HEK293 (cell line): ENCODE measurements around the gene VIT.

Experiments used
- CTCF ChIA-PET: fragments of 350-600 bp; formaldehyde crosslinking; extraction: SDS; loops from one replicate; lab custom pipeline; 2021; ENCODE audit warnings: antibody characterized with exemption; lab: Yijun Ruan, JAX
- POLR2A ChIA-PET: fragments of 300-600 bp; formaldehyde crosslinking; extraction: SDS; loops from one replicate; lab custom pipeline; 2020; ENCODE audit warnings: antibody characterized with exemption, inconsistent platforms; lab: Yijun Ruan, JAX
- H3K27ac ChIP-seq: fragments of 200-500 bp; sonication (Bioruptor generic); 2 replicates; pipeline ENCODE4 v1.5.1; 2014; ENCODE audit warnings: low read depth, low read length, control low read depth, inconsistent platforms; ENCODE audit errors: extremely low read depth
- H3K36me3 ChIP-seq, 2 experiments: fragments of 200-500 bp in 1 of 2; sonication (Bioruptor generic) in 1 of 2; 1 replicate in 1 of 2; 2 replicates in 1 of 2; pipeline ENCODE4 v1.5.1; 2014 to 2017; ENCODE audit warnings: inconsistent platforms in 2 of 2, low read length in 2 of 2; ENCODE audit not compliant: control insufficient read depth in 2 of 2, insufficient read depth in 1 of 2
- H3K4me1 ChIP-seq: fragments of 200-500 bp; sonication (Bioruptor generic); 2 replicates; pipeline ENCODE4 v1.5.1; 2014; ENCODE audit warnings: mild to moderate bottlenecking, low read length, inconsistent platforms; ENCODE audit not compliant: control insufficient read depth, insufficient read depth
- H3K4me3 ChIP-seq: 2 replicates; pipeline ENCODE4 v1.5.1; 2011; ENCODE audit warnings: low read depth, mild to moderate bottlenecking, control low read depth, low read length, moderate library complexity
- H3K9me3 ChIP-seq: fragments of 200-500 bp; sonication (Bioruptor generic); 2 replicates; pipeline ENCODE4 v1.5.1; 2014; ENCODE audit warnings: low read depth, low read length, inconsistent platforms; ENCODE audit not compliant: control insufficient read depth, insufficient read depth
- GLI4 ChIP-seq: fragments of 450-650 bp; formaldehyde crosslinking; IDR thresholded peaks from 2 replicates; pipeline ENCODE4 v1.5.1; 2016; ENCODE audit warnings: missing biosample characterization, missing genetic modification characterization
- KLF1 ChIP-seq: fragments of 450-650 bp; formaldehyde crosslinking; IDR thresholded peaks from 2 replicates; pipeline ENCODE4 v1.5.1; 2016; ENCODE audit warnings: missing biosample characterization, missing genetic modification characterization
- KLF10 ChIP-seq: fragments of 450-650 bp; IDR thresholded peaks from 2 replicates; pipeline ENCODE4 v1.5.1; 2018; ENCODE audit warnings: missing biosample characterization, mild to moderate bottlenecking, missing genetic modification characterization
- PRDM1 ChIP-seq: fragments of 450-650 bp; formaldehyde crosslinking; IDR thresholded peaks from 2 replicates; pipeline ENCODE4; 2016; ENCODE audit warnings: missing biosample characterization, missing genetic modification characterization
- SALL2 ChIP-seq: fragments of 450-650 bp; formaldehyde crosslinking; IDR thresholded peaks from 2 replicates; pipeline ENCODE4 v1.5.0; 2017; ENCODE audit warnings: missing biosample characterization, mild to moderate bottlenecking, missing genetic modification characterization, borderline replicate concordance
- ZFP41 ChIP-seq: fragments of 450-650 bp; formaldehyde crosslinking; IDR thresholded peaks from 2 replicates; pipeline ENCODE4 v1.5.1; 2016; ENCODE audit warnings: missing biosample characterization, missing genetic modification characterization, borderline replicate concordance
- ZNF10 ChIP-seq: fragments of 450-650 bp; formaldehyde crosslinking; IDR thresholded peaks from 2 replicates; pipeline ENCODE4 v1.5.1; 2017; ENCODE audit warnings: missing biosample characterization, missing genetic modification characterization
- ZNF211 ChIP-seq: fragments of 450-650 bp; formaldehyde crosslinking; IDR thresholded peaks from 2 replicates; pipeline ENCODE4 v1.5.1; 2016; ENCODE audit warnings: low read depth, missing biosample characterization, missing genetic modification characterization
- ZNF221 ChIP-seq: fragments of 450-650 bp; formaldehyde crosslinking; IDR thresholded peaks from 2 replicates; pipeline ENCODE4 v1.5.1; 2017; ENCODE audit warnings: missing biosample characterization, missing genetic modification characterization, borderline replicate concordance
- ZNF274 ChIP-seq, 2 experiments: fragments of 200-500 bp in 1 of 2; fragments of 450-650 bp in 1 of 2; sonication (Bioruptor generic) in 1 of 2; formaldehyde crosslinking in 1 of 2; IDR thresholded peaks; 2 replicates each; pipeline versions ENCODE4 v1.5.1 to v1.6.1; 2014 to 2016; ENCODE audit warnings: borderline replicate concordance in 1 of 2, inconsistent platforms in 1 of 2, low read length in 1 of 2, missing biosample characterization in 1 of 2, missing genetic modification characterization in 1 of 2
- ZNF48 ChIP-seq: fragments of 450-650 bp; formaldehyde crosslinking; IDR thresholded peaks from 2 replicates; pipeline ENCODE4 v1.5.1; 2016; ENCODE audit warnings: missing biosample characterization, missing genetic modification characterization
- ZNF530 ChIP-seq: fragments of 450-650 bp; formaldehyde crosslinking; IDR thresholded peaks from 2 replicates; pipeline ENCODE4 v1.5.1; 2016; ENCODE audit warnings: low read depth, missing biosample characterization, missing genetic modification characterization
- ZNF600 ChIP-seq: fragments of 450-650 bp; formaldehyde crosslinking; IDR thresholded peaks from 2 replicates; pipeline ENCODE4 v1.5.1; 2016; ENCODE audit warnings: missing biosample characterization, missing genetic modification characterization
- ZNF660 ChIP-seq: fragments of 450-650 bp; IDR thresholded peaks from 2 replicates; pipeline ENCODE4 v1.5.1; 2018; ENCODE audit warnings: missing biosample characterization, mild to moderate bottlenecking, missing genetic modification characterization
- ZNF76 ChIP-seq: fragments of 450-650 bp; formaldehyde crosslinking; IDR thresholded peaks from 2 replicates; pipeline ENCODE4; 2016; ENCODE audit warnings: low read depth, missing biosample characterization, missing genetic modification characterization, borderline replicate concordance
- ZNF776 ChIP-seq: fragments of 450-650 bp; formaldehyde crosslinking; IDR thresholded peaks from 2 replicates; pipeline ENCODE4 v1.5.0; 2017; ENCODE audit warnings: missing biosample characterization, missing genetic modification characterization, borderline replicate concordance
- ZNF777 ChIP-seq: fragments of 450-650 bp; formaldehyde crosslinking; IDR thresholded peaks from 2 replicates; pipeline ENCODE4 v1.5.1; 2017; ENCODE audit warnings: missing biosample characterization, missing genetic modification characterization, borderline replicate concordance
- ZNF843 ChIP-seq: fragments of 450-650 bp; formaldehyde crosslinking; IDR thresholded peaks from 2 replicates; pipeline ENCODE4 v1.5.1; 2016; ENCODE audit warnings: missing biosample characterization, missing genetic modification characterization
- ZSCAN30 ChIP-seq: fragments of 450-650 bp; IDR thresholded peaks from 2 replicates; pipeline ENCODE4 v1.5.1; 2018; ENCODE audit warnings: missing biosample characterization, mild to moderate bottlenecking, missing genetic modification characterization, moderate library complexity
- TF ChIP-seq, protein P1 (sequence below): fragments of 450-650 bp; formaldehyde crosslinking; IDR thresholded peaks from 2 replicates; pipeline ENCODE4 v1.5.1; 2016; ENCODE audit warnings: missing biosample characterization, missing genetic modification characterization, borderline replicate concordance

The VIT gene

DNA sequence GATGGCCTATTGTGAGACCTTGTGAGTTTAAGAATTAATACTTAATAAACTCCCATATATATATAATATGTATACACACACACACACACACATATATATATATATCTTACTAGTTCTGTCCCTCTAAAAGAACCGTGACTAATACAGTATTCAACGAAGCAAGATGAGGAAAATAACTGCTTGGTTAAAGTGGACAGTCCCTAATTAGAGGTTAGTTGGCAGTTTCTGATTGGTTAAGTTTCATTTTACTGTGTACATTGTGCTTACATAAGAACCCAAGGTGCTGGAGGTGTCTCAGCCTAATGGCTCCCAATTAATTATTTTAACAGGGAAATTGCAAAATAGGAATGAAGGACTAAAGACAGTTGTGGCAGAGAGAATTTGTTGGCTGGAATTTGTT is 137.7 kb downstream of the VIT start (continued):
- TF ChIP-seq, protein P1, sequence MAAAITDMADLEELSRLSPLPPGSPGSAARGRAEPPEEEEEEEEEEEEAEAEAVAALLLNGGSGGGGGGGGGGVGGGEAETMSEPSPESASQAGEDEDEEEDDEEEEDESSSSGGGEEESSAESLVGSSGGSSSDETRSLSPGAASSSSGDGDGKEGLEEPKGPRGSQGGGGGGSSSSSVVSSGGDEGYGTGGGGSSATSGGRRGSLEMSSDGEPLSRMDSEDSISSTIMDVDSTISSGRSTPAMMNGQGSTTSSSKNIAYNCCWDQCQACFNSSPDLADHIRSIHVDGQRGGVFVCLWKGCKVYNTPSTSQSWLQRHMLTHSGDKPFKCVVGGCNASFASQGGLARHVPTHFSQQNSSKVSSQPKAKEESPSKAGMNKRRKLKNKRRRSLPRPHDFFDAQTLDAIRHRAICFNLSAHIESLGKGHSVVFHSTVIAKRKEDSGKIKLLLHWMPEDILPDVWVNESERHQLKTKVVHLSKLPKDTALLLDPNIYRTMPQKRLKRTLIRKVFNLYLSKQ (tag by site-specific recombination): no peak
- TF ChIP-seq ZNF600 (tag by site-specific recombination) (no peak), ZNF777 (tag by site-specific recombination) (no peak)
- TF ChIP-seq, all 188 proteins: peak for 0

DNA sequence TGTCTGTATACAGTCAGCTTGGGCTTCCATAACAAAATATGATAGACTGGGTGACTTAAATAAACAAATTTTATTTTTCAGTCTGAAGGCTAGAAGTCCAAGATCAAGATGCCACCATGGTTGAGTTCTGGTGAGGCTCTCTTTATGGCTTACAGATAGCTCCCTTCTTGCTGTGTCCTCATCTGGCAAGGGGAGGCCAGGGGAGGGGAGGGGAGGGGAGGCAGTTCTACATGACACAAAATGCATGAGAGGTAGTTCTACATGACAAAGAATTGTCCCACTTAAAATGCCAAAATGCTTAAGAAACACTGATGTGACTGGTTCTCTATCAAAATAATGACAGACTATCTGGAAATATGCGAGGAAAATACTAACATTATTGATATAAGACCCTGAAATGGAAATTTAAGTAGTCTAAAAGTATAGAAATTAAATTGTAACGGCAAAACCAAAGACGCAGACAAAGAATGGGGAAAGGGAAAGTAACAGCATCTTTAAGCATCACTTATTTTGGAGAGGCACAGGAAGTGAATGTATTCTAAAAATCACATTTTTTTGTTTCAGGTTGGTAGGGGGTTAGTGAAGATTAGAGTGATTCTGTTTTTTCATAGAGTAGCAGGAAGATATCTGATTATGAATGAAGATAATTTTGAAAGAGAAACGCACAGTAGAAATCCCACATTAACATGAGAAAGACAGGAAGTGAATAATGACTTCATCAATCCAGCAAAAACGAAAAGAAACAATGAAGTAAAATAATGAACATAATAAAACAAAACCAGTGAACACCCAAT is 138.4 kb downstream of the VIT start:
- Histone ChIP-seq H3K4me1 (no peaks in the 10 kb centered on the region), H3K36me3 (no peaks in the 10 kb centered on the region), H3K27ac (no peak overlapping the region), H3K4me3 (no peak overlapping the region), H3K9me3 (no peaks in the 10 kb centered on the region)
- CTCF ChIA-PET: interaction anchor here (0.6 kb wide), 1 partner anchor 140 kb away, joined by 4 read pairs; no protein-coding TSS in a partner anchor
- POLR2A ChIA-PET: no interaction called here
- no peak for TF ChIP-seq ZNF660 (tag by site-specific recombination)
- TF ChIP-seq ZNF76 (tag by site-specific recombination): no peak
- TF ChIP-seq KLF10 (tag by site-specific recombination): no peak
- no peak for TF ChIP-seq ZNF221
- no peak for TF ChIP-seq ZNF274 (IDR thresholded peaks at IDR 0.05; ENCODE audit: low read length)
- TF ChIP-seq ZNF274 (tag by site-specific recombination; IDR thresholded peaks at IDR 0.05; ENCODE audit: borderline replicate concordance): no peak
- no peak for TF ChIP-seq ZNF843 (tag by site-specific recombination)
- TF ChIP-seq KLF1 (tag by site-specific recombination): no peak
- no peak for TF ChIP-seq ZSCAN30 (tag by site-specific recombination)
- no peak for TF ChIP-seq ZNF48 (tag by site-specific recombination)

DNA sequence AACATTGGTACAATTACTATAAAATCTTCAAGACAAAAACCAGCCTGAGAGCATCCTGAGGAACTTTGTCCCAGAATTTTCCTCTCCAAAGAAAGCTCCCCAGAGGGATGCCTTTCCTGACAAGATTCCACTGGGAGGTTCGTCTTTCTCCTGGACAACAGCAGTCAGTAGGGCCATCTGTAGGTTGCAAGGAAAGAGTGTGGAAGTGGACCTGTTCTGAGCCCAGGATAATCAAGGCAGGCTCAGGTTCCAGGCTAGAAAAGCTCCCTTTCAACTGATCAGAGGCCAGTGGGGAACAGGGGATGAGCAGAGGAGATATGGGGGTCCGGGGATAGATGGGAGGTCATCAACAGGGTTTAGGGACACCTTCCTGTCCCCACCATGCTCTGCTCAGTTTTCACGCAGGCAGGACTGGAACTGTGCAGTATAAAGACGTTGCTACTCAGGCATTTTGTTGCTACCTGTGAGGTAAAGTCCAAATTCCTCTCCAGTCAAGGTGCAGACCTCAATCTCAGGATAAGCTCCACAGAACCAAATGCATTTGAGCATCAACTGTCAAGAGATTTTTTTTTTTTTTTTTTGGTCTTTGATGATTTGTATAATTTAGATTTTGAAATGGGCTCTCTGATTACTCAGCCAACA is 143.6 kb downstream of the VIT start:
- Histone ChIP-seq H3K36me3 (peaks cover 0 to 5% of the 10 kb centered on the region in 2 experiments; a peak in 2 of 3 replicates), H3K27ac (no peak overlapping the region), H3K4me3 (no peak overlapping the region), H3K9me3 (no peaks in the 10 kb centered on the region), H3K4me1 (no peaks in the 10 kb centered on the region)
- ChIA-PET CTCF (interaction anchor here (0.6 to 0.7 kb wide), 2 partner anchors 514 to 1405 kb away, joined by 5 to 6 read pairs; no protein-coding TSS in a partner anchor), POLR2A (no interaction called here)
- TF ChIP-seq ZFP41 (tag by site-specific recombination) (no peak), ZNF10 (no peak), SALL2 (no peak), GLI4 (tag by site-specific recombination) (no peak)

DNA sequence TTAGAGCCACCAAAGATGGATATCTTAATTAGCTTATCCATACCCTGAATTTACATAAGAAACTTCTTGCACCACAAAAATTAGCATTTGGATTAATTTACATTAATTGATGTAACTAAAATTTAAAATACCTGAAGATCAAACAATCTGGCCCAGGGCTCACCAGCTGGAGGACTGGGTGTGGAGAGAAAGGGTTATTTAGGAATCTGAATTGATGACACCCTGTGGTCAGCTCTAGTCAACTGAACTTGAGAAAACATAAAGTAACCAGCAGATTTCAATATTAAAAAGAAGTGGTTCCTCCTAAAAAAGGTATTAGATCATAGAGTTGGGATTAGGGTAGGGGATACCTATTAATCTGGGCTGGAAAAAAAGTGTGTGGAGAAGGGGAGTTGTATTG is 147.3 kb downstream of the VIT start:
- no peaks in the 10 kb centered on the region for H3K4me1 ChIP-seq
- no peaks in the 10 kb centered on the region for H3K9me3 ChIP-seq
- H3K27ac ChIP-seq: no peak overlapping the region
- CTCF ChIA-PET: no interaction called here
- no peak for TF ChIP-seq ZNF530 (tag by site-specific recombination)
- TF ChIP-seq PRDM1 (tag by site-specific recombination): no peak
- TF ChIP-seq ZNF776 (tag by site-specific recombination): no peak
- TF ChIP-seq ZNF211 (tag by site-specific recombination): no peak
- peaks cover 0 to 18% of the 10 kb centered on the region in 2 experiments; a peak in 2 of 3 replicates for H3K36me3 ChIP-seq
- H3K4me3 ChIP-seq: no peak overlapping the region
- POLR2A ChIA-PET: interaction anchor here (0.6 kb wide), 1 partner anchor 46 kb away, joined by 3 read pairs; no protein-coding TSS in a partner anchor
